Astrocyte of the spinal cord (primary cell): ENCODE measurements around the gene PHF12.

Experiments
- DNase-seq: peaks from one replicate; pipeline ENCODE4 v3.0.0; 2011; ENCODE audit warnings: low read depth, low spot score
- H3K4me3 ChIP-seq: 2 replicates; pipeline ENCODE4 v1.5.1; 2011; ENCODE audit warnings: low read depth, mild to moderate bottlenecking, low read length, moderate library complexity
- CTCF ChIP-seq: IDR thresholded peaks from 2 replicates; pipeline ENCODE4 v1.5.1; 2012; ENCODE audit warnings: low read depth, mild to moderate bottlenecking, low read length, inconsistent platforms
- in situ Hi-C: cut with HindIII; loops from 2 replicates; pipeline ENCODE4 v1.10.0; 2017; ENCODE audit warnings: low sequenced_read_pairs

The PHF12 gene

GRCh38 chr17:28992625-28993600, 41.6 kb upstream of the PHF12 start:
- no peak for DNase-seq
- TF ChIP-seq CTCF: no peak

GRCh38 chr17:28992185-28992584, 40.9 kb upstream of the PHF12 start:
- in situ Hi-C loops: no loop called here
- TF ChIP-seq CTCF: no peak
- H3K4me3 ChIP-seq: no peak overlapping the region
- no peak for DNase-seq

More at GRCh38 chr17:28992625-28993600, 41.6 kb upstream of the PHF12 start:
- in situ Hi-C loops: no loop called here
- no peak overlapping the region for H3K4me3 ChIP-seq

DNA sequence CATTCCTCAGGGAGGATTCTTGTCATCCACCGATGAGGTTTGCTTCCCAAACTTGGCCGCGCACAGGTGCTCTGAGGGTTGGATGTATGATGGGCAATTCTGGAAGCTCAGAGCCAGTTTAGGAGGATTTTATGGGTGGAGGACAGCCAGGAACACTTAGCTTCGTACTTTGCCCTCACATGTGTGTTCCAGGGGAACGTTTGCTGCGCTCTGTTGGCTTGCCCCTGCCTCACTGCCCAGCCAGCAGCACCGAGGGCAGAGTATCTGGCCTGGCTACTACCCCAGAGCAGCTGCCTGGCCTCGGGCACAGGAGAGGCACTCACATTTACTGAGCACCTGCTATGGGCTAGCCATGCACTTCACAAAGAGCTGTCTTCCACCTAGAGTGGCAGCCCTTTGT, 40.5 kb upstream of the PHF12 start:
- H3K4me3 ChIP-seq: no peak overlapping the region
- TF ChIP-seq CTCF: no peak
- DNase-seq: no peak
- in situ Hi-C loops: no loop called here

DNA sequence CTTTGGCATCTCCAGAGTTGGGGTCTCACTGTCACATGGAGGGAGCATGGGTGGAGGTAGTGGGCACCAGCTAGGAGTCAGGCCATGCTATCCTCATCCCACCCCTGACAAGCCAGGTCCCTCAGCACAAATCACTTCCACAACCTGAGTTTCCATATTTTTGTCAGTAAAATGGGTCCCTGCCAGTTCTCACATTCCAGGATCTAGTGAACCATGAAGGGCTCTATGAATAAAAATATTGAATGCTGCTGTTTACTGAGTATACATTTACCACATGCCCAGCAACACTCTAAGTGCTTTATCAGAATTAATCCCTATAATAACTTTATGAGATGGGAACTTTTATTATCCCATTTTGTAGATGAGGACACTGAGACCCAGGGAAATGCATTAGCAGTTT, 37.7 kb upstream of the PHF12 start:
- TF ChIP-seq CTCF: no peak
- H3K4me3 ChIP-seq: no peak overlapping the region
- DNase-seq: no peak
- in situ Hi-C loops: no loop called here

DNA sequence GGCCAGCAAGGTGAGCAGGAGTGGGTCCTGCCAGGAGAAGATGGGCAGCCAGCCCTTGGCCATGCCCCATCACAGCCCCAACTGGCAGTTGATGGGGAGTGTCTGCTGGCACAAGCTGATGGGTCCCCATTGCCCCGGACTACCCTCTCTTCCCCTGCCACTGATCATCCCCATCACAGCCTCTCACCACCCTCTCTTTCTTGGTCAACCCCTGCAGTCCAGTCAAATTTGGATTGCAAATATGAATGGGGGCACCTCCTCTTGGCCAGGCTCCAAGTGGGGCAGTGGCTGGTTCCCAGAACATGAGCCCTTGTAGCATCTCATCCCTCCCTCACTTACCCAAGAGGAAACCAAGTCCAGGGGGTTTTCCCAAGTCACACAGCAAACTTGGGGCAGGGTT, 37.2 kb upstream of the PHF12 start:
- in situ Hi-C loops: no loop called here
- H3K4me3 ChIP-seq: no peak overlapping the region
- DNase-seq: no peak
- no peak for TF ChIP-seq CTCF

- in situ Hi-C loops: no loop called here
- DNase-seq: no peak
- H3K4me3 ChIP-seq: no peak overlapping the region
- no peak for TF ChIP-seq CTCF
Measured at GRCh38 chr17:28986714-28987655, 35.7 kb upstream of the PHF12 start.
